ENCODE results near the gene SOCS7.
A peak's percentile ranks its signal among the peaks of the same experiment; 100 is the strongest.

The SOCS7 gene

GRCh38 chr17:38418693-38419507, 67.3 kb downstream of the SOCS7 start:
- DNase-seq (ENCODE audit: low read depth in 1 of 2, low spot score in 1 of 2): no peak

DNA sequence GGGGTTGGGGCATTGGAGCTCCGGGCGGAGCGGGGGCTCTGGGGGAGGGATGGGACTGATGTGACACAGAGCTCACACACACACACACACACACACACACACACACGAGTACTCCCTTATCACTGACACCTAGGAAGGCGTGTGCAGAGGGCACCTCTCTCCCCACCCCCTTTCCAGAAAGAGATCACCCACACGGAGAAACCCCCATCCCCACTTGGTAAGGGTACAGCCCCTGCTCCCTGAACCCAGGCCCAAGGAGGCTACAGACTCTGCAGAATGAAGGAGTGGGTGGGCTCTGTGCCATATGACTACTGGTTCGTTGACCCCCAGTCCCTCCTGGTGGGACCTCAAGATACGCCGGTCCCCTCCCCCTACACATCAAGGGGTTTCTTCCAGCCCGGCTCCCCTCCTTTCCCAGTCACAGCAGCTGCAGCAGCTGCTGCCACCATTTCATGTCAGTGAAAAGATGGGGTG, 67.9 kb downstream of the SOCS7 start:
- no peak for DNase-seq (ENCODE audit: low read depth in 1 of 2, low spot score in 1 of 2)

DNA sequence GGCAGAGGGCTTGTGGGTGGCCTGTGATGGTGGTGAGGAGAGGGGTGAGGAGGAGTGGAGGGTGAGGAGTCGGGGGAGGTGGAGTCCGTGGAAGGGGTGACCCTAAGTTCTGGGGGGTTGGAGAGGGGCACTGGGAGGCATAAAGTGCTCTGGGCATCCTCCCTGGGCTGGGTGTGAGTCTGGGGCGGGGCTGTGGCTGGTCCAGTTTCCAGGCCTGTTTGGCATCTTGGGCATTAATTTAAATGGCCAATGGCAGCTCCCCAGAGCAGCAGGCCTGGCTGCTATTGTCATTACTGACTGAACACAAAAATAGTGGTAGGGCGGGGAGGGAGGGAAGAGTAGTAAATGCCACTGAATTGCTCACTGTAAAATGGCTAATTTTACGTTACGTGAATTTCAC, 68.9 kb downstream of the SOCS7 start:
- DNase-seq (ENCODE audit: low read depth in 1 of 2, low spot score in 1 of 2): no peak

GRCh38 chr17:38421171-38421841, 69.7 kb downstream of the SOCS7 start:
- no peak for DNase-seq (ENCODE audit: low read depth in 1 of 2, low spot score in 1 of 2)

GRCh38 chr17:38421871-38422827, 70.5 kb downstream of the SOCS7 start:
- DNase-seq (ENCODE audit: low read depth in 1 of 2, low spot score in 1 of 2): no peak

- no peak for DNase-seq (ENCODE audit: low read depth in 1 of 2, low spot score in 1 of 2)
These were observed 72.8 kb downstream of the SOCS7 start for GRCh38 chr17:38424297-38424972.

GRCh38 chr17:38425031-38425430, 73.4 kb downstream of the SOCS7 start:
- no peak for DNase-seq (ENCODE audit: low read depth in 1 of 2, low spot score in 1 of 2)

DNA sequence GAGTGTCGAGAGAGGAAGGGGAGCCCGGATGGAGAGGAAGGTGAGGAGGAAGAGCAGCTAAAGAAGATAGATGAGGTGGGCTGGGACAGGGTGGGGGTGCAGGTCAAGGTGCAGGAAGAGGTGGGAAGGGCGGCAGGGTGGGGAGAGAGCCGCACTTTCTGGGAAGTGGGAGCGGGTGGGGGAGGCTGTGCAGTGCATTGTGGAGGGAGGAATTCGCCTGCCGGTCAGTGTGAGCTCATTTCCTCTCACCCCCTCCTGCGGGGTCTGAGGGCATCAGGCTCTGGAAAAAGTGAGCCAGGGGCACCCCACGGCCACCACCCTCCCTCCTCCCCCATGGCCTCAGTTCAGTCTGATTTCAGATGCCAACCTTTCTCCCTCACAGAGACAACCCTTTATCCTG, 74.1 kb downstream of the SOCS7 start:
- no peak for DNase-seq (ENCODE audit: low read depth in 1 of 2, low spot score in 1 of 2)

DNA sequence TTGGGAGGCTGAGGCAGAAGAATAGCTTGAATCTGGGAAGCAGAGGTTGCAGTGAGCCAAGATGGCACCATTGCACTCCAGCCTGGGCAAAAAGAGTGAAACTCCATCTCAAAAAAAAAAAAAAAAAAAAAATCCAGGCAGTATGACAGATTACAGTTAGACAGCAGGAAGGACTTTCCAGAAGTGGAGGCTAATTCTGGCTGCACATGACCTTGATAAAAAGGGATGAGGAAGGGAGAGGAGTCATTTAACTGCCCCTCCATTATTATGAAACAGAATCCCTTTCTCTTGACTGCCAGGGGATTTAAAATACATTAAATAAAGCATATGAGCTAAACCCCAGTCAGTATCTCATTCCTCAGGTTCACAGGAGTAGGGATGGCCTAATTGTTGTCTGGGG, 74.8 kb downstream of the SOCS7 start:
- no peak for DNase-seq (ENCODE audit: low read depth in 1 of 2, low spot score in 1 of 2)

DNA sequence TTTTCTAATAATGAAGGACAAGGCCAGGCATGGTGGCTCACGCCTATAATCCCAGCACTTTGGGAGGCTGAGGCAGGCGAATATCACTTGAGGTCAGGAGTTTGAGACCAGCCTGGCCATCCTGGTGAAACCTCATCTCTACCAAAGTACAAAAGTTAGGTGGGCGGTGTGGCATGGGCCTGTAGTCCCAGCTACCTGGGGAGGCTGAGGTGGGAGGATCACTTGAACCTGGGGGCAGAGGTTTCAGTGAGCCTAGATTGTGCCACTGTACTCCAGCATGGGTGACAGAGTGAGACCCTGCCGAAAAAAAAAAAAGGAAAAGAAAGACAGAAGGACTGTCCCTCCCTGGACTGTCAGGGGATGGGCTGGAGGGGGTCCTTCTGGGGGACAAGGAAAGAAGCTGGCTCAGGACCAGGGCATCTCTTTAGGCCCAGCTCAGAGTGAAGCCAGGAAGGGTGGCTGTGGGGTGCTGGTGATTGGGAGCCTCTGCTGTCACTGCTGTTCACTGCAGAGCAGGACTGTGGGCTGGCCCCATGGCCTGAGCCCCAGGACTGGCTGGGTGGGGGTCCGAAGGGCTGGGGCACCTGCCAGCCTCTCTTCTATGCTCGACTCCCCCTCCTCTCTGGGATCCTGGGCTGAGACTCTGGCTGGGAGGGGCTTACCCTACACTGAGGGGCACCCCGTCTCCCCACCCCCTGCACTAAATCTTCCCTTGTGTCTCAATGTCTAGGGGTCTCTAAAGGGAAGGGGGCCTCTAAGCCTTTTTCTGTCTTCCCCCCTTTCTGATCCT, 75.7 kb downstream of the SOCS7 start:
- no peak for DNase-seq (ENCODE audit: low read depth in 1 of 2, low spot score in 1 of 2)

DNA sequence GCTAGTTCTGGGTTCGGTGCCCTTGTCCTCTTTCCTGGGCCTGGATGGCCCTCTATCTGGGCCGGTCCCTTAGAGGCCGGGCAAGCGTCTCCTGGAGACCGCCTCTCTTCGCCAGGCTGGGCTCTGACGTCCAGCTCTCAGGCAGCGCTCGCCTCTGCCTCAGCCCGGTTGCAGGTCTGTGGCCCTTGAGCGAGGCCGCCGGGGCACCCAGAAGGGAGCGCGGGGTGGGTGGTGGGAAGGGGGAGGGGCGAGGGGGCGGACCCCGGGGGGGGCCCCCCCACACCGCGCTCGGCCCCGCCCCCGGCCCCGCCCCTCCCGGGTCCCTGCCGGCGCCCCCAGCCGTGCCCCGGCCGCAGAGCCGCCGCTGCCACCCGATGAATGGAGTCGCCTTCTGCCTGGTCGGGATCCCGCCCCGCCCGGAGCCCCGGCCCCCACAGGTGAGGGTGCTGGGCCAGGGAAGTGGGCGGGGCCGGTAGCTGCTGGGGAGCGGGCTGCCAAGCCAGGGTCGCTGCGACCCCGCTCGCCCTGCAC, 76.5 kb downstream of the SOCS7 start, which contains the start of gene ARHGAP23:
TSS of gene ARHGAP23 (plus strand) at position 353 of the 531 bp plus-strand sequence. CDS start at position 375, 22 bp downstream.
- DNase-seq (ENCODE audit: low read depth in 1 of 2, low spot score in 1 of 2): peak in 1 of 2 donors; percentile 16

DNA sequence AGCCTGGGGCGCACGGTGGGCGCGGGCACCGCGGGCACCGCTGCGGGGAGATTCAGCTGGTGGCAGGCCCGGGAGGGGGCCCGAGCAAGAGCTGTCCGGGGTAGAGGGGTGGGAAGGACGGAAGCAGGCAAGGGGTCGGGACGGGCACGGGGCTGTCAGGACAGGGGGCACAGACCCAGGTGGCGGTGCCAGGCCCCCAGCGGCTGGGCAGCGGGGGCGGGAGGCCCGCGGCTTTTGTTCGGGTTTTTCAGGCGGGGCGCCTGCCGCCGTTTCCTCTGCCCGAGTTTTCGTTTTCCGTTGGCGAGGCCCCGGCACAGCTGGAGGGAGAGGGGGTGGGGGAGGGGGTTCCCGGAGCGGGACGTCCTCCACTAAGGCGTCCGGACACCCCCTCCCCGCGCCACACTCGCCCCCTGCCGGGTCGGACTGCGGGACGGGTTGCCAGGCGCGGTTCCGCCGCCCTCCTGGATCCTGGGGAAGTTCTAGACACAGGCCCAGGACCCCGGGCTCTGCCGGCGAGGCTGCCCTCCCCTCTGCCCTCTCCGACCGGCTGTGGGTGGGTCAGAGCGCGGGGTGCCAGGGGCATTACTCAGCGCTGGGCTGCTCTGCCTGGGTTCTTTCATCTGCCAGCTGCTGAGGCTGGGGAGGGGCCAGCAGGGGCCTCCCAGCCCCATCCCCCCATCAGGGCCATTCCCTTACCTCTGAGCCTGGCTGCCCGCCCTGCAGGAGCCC, 77.2 kb downstream of the SOCS7 start:
- no peak for DNase-seq (ENCODE audit: low read depth in 1 of 2, low spot score in 1 of 2)

DNA sequence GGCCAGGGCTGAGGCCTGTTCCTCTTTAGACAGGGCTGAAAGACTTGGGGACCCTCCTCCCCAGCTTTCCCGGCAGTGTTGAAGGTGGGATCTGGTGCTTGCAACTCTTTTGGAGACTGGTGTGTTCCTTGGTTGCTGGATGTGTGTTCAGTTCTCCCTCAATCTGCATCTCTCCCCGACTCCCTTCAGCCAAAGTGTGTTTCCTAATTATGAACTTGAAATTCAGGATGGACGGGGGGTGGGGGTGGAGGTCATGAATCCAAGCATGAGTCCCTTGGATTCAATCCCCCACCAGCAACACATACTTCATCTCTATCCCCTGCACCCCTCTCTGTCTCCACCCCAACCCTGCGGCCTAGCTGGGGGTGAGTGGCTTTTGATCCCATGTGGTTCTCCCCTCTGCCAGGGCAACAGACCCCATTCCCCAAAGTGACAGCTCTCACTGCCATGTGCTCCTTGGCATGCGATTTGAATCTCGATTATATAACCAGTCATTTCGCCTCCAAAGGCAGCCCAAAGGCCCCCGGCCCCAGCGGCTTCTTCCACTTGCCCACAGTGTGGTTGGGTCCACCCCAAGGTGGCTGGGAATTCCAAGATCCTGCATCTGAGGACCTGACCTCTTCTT, 77.9 kb downstream of the SOCS7 start:
- DNase-seq (ENCODE audit: low read depth in 1 of 2, low spot score in 1 of 2): no peak

DNA sequence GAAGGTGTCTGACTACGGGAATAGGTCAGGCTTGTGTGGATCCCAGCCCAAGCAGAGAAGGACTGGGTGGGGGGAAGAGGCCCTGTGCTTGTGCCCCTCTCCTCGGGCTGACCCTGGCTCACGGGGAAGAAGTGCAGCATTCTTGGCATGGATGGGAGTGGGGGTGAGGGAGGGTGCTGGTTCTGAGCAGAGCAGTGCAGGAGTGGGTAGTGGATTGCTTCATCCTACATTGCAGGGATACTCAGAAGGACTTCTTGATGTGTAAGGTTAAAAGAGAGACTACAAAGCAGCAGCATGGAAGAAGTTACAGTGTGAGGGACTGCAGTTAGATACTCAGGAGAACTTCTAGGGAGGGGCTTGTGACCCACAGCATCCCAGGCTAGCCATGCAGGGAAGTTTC, 78.7 kb downstream of the SOCS7 start:
- no peak for DNase-seq (ENCODE audit: low read depth in 1 of 2, low spot score in 1 of 2)

GRCh38 chr17:38430822-38431221, 79.2 kb downstream of the SOCS7 start:
- DNase-seq (ENCODE audit: low read depth in 1 of 2, low spot score in 1 of 2): no peak

DNA sequence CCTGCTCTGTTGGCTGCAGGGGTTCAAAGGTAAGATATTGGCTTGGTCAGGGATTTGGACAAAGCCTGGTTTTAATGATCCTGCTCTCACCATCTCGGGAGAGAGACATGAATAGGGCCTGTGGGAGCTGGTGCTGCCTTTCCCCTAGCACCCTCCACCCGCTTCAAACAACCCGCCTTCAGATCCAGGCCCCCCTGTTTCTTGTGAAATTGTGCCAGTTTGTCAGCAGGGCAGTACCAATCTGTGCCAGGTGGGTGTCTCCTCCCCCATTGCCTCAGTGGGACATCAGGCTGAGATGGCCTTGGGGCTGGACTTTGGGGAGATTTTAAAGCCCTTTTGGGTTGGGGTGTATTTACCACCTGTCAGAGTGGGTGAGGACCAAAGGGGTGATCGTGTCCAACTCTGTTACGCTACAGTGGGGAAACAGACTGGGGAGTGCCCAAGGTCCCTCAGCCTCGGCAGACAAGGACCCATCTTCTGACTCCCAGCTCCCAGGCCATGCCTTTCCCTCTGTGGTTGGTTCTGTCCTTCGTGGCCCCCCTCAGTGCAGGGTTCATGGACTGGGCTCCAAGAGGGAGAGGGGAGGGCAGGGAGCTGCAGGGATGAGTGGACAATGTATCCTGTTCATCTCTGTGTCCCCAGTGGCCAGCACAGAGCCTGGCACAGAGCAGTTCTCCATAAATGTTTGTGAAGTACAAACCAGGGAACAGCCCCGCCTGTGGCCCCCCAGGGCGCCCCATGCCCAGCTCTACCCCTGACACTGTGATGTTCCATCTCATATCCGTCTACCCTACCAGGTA, 79.9 kb downstream of the SOCS7 start:
- no peak for DNase-seq (ENCODE audit: low read depth in 1 of 2, low spot score in 1 of 2)

- no peak for DNase-seq (ENCODE audit: low read depth in 1 of 2, low spot score in 1 of 2)
These were observed 82.6 kb downstream of the SOCS7 start for GRCh38 chr17:38434178-38434665.

DNA sequence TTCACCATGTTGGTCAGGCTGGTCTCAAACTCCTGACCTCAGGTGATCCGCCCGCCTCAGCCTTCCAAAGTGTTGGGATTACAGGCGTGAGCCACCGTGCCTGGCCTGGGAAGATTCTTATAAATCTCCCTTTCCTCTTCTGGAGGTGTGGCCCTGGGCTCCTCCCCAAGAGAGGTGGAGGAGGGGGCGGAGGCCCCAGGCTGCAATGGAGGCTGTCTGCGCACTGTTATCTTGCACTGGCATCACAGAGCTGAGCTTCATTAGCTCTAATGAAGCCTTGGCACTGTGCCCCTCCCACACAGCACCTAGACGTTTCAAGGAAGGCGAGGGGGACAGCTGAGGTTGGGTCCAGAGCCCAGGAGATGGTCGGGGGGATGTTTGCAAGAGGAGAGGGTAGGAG, 84.2 kb downstream of the SOCS7 start:
- no peak for DNase-seq (ENCODE audit: low read depth in 1 of 2, low spot score in 1 of 2)
